OCI-LY1 (cell line): ENCODE data around the gene LUZP1.

Source experiments
- H2AFZ ChIP-seq: fragments of 200-600 bp; sonication (generic), shearing (Covaris generic); 2 replicates; pipeline ENCODE4 v1.6.0; 2014; ENCODE audit warnings: antibody characterized with exemption, mild to moderate bottlenecking, low read length
- H3F3A ChIP-seq: fragments of 200-600 bp; sonication (generic), shearing (Covaris generic); 2 replicates; pipeline ENCODE4 v1.6.0; 2014; ENCODE audit warnings: mild to moderate bottlenecking, antibody characterized with exemption, low read length, moderate library complexity; ENCODE audit not compliant: insufficient read depth
- H3K27ac ChIP-seq: fragments of 200-600 bp; sonication (generic); 2 replicates; pipeline ENCODE4 v1.5.1; 2014; ENCODE audit warnings: low read length, mixed run types, mild to moderate bottlenecking, low read depth; ENCODE audit not compliant: poor library complexity, severe bottlenecking
- H3K27me3 ChIP-seq: fragments of 200-600 bp; sonication (generic); 2 replicates; pipeline ENCODE4 v1.6.0; 2014; ENCODE audit warnings: antibody characterized with exemption, mild to moderate bottlenecking, low read length, moderate library complexity; ENCODE audit not compliant: insufficient read depth
- H3K36me3 ChIP-seq: fragments of 200-600 bp; sonication (generic); 2 replicates; pipeline ENCODE4 v1.6.1; 2014; ENCODE audit warnings: mild to moderate bottlenecking, antibody characterized with exemption, low read length, moderate library complexity, mixed read lengths; ENCODE audit not compliant: insufficient read depth
- H3K4me1 ChIP-seq: fragments of 200-600 bp; sonication (generic); 2 replicates; pipeline ENCODE4 v1.5.1; 2014; ENCODE audit warnings: mild to moderate bottlenecking, low read length, moderate library complexity; ENCODE audit not compliant: insufficient read depth, severe bottlenecking
- H3K4me2 ChIP-seq: fragments of 200-600 bp; sonication (generic), shearing (Covaris generic); 2 replicates; pipeline ENCODE4 v1.6.1; 2014; ENCODE audit warnings: low read length
- H3K4me3 ChIP-seq: fragments of 200-600 bp; sonication (generic); 2 replicates; pipeline ENCODE4 v1.5.1; 2014; ENCODE audit warnings: low read length, low read depth, mild to moderate bottlenecking, mixed read lengths; ENCODE audit not compliant: poor library complexity, severe bottlenecking
- H3K79me2 ChIP-seq: fragments of 200-600 bp; shearing (Covaris generic); 2 replicates; pipeline ENCODE4 v1.6.1; 2016; ENCODE audit warnings: mixed run types, low read length, mixed read lengths; ENCODE audit not compliant: insufficient read depth
- H3K9ac ChIP-seq: fragments of 200-600 bp; sonication (generic), shearing (Covaris generic); 2 replicates; pipeline ENCODE4 v1.6.1; 2014; ENCODE audit warnings: mild to moderate bottlenecking, low read length, mixed read lengths
- H3K9me2 ChIP-seq: fragments of 200-600 bp; sonication (generic), shearing (Covaris generic); 2 replicates; pipeline ENCODE4 v1.6.1; 2014; ENCODE audit warnings: low read depth, mild to moderate bottlenecking, low read length, mixed read lengths
- H3K9me3 ChIP-seq: fragments of 200-600 bp; shearing (Covaris generic); 2 replicates; pipeline ENCODE4 v1.6.1; 2014; ENCODE audit warnings: low read length, mixed read lengths
- H4K20me1 ChIP-seq: fragments of 200-600 bp; sonication (generic), shearing (Covaris generic); 2 replicates; pipeline ENCODE4 v1.6.0; 2016; ENCODE audit warnings: mild to moderate bottlenecking, low read length; ENCODE audit not compliant: insufficient read depth
- EZH2 ChIP-seq: fragments of 200-600 bp; sonication (generic), shearing (Covaris generic); IDR thresholded peaks from 2 replicates; pipeline ENCODE4 v1.8.0; 2017; ENCODE audit warnings: borderline replicate concordance, mixed run types, mild to moderate bottlenecking, antibody characterized with exemption, low read length, moderate library complexity, mixed read lengths
- TF ChIP-seq, protein P1 (sequence below): fragments of 200-600 bp; sonication (generic), shearing (Covaris generic); IDR thresholded peaks from 2 replicates; pipeline ENCODE4 v1.5.1; 2017; ENCODE audit warnings: mild to moderate bottlenecking, antibody characterized with exemption, low read length, moderate library complexity, mixed read lengths

The LUZP1 gene

DNA sequence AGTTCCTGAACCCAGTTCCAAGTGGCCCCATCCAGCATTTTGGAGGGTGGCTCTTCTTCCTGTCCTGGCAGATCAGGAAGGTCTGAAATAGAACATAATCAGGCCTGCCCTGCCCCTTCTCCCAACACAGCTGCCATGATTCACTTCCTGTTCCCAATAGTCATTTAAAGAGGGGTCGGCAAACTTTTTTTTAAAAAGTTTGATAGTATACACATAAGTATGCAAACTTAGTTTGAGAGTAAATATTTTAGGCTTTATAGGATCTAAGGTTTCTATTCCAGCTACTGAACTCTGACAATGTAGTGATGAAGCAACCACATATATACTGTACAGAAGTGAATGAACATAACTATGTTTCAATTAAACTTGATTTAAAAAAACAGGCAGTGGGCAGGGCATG lies 66.4 kb downstream of the LUZP1 start:
- no peak overlapping the region for H2AFZ ChIP-seq
- no peak overlapping the region for H3K9ac ChIP-seq
- TF ChIP-seq, protein P1, sequence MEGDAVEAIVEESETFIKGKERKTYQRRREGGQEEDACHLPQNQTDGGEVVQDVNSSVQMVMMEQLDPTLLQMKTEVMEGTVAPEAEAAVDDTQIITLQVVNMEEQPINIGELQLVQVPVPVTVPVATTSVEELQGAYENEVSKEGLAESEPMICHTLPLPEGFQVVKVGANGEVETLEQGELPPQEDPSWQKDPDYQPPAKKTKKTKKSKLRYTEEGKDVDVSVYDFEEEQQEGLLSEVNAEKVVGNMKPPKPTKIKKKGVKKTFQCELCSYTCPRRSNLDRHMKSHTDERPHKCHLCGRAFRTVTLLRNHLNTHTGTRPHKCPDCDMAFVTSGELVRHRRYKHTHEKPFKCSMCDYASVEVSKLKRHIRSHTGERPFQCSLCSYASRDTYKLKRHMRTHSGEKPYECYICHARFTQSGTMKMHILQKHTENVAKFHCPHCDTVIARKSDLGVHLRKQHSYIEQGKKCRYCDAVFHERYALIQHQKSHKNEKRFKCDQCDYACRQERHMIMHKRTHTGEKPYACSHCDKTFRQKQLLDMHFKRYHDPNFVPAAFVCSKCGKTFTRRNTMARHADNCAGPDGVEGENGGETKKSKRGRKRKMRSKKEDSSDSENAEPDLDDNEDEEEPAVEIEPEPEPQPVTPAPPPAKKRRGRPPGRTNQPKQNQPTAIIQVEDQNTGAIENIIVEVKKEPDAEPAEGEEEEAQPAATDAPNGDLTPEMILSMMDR, result no peak
- TF ChIP-seq EZH2, result no peak
- no peaks in the 10 kb centered on the region for H3K4me1 ChIP-seq
- H3K36me3 ChIP-seq, result no peaks in the 10 kb centered on the region
- H3K9me2 ChIP-seq, result no peaks in the 10 kb centered on the region
- H3K27me3 ChIP-seq, result no peaks in the 10 kb centered on the region
- H3K27ac ChIP-seq, result no peak overlapping the region
- H3K9me3 ChIP-seq, result no peaks in the 10 kb centered on the region
- H3K79me2 ChIP-seq, result no peaks in the 10 kb centered on the region
- H4K20me1 ChIP-seq, result no peaks in the 10 kb centered on the region
- H3K4me2 ChIP-seq, result no peak overlapping the region
- H3F3A ChIP-seq, result no peaks in the 10 kb centered on the region
- no peak overlapping the region for H3K4me3 ChIP-seq

DNA sequence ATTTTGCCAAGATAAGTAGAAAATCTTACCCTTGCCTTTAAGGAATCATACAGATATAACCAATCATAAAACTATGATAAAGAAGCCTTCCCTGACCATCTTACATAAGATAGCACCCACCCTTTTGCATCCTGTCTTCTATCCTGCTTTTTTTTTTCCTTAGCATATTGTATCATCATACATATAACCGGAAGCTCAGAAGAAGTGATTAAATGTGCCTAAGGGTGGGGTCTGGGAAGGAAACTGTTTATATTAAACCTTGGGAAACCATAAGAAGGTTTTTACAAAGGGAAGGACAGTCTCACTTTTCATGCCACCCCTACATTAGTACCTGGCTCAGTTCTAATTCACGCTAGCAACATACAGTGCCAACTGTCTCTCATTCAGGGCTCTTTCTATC lies 66.8 kb downstream of the LUZP1 start:
- no peaks in the 10 kb centered on the region for H3K9me3 ChIP-seq
- no peaks in the 10 kb centered on the region for H3F3A ChIP-seq
- H3K36me3 ChIP-seq, result no peaks in the 10 kb centered on the region
- H3K9me2 ChIP-seq, result no peaks in the 10 kb centered on the region
- H3K9ac ChIP-seq, result no peak overlapping the region
- H3K4me2 ChIP-seq, result no peak overlapping the region
- no peak for TF ChIP-seq EZH2
- TF ChIP-seq, protein P1, result no peak
- no peaks in the 10 kb centered on the region for H4K20me1 ChIP-seq
- H3K27me3 ChIP-seq, result no peaks in the 10 kb centered on the region
- H2AFZ ChIP-seq, result no peak overlapping the region
- H3K4me1 ChIP-seq, result no peaks in the 10 kb centered on the region
- H3K79me2 ChIP-seq, result no peaks in the 10 kb centered on the region
- H3K4me3 ChIP-seq, result no peak overlapping the region
- no peak overlapping the region for H3K27ac ChIP-seq

DNA sequence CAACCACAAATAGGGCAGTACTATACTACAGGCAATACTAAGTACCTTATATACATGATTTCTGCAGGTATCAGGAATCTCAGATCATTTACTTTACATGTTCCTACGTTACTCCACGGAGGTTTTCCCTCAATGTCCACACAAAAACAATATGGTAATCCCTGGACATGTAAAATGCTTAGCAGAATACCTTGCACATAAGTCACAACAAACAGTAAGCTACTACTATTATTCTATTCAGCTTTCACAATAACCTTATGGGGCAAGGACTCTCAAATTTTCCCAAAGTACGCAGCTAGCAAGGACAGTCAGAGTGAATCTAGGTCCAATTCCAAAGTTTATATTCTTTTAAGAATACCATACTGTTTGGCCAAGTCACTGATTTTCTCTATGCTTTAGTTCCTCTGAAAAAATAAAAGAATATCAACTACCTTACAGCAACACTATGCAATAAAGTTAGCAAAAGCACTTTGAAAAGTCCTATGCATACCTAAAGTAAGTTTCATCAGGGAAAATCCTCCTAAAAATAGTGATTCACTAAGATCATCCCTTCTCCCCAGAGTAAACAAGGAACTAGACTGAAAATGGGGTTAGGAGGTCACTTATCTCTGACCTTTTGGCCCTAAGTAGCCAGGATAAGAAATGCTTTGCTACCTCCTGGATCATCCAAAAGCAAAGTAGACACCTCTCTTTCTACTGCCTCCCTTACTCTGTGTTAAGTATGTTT lies 67.4 kb downstream of the LUZP1 start:
- H3F3A ChIP-seq, result no peaks in the 10 kb centered on the region
- TF ChIP-seq, protein P1, result no peak
- no peak for TF ChIP-seq EZH2

More for the DNA sequence above, 67.4 kb downstream of the LUZP1 start:
- no peaks in the 10 kb centered on the region for H4K20me1 ChIP-seq
- no peak overlapping the region for H3K27ac ChIP-seq
- H2AFZ ChIP-seq, result no peak overlapping the region
- H3K4me2 ChIP-seq, result no peak overlapping the region
- no peaks in the 10 kb centered on the region for H3K4me1 ChIP-seq
- no peak overlapping the region for H3K9ac ChIP-seq
- no peaks in the 10 kb centered on the region for H3K36me3 ChIP-seq
- H3K9me2 ChIP-seq, result no peaks in the 10 kb centered on the region
- no peak overlapping the region for H3K4me3 ChIP-seq
- H3K79me2 ChIP-seq, result no peaks in the 10 kb centered on the region
- H3K9me3 ChIP-seq, result no peaks in the 10 kb centered on the region
- H3K27me3 ChIP-seq, result no peaks in the 10 kb centered on the region
